Anterior cingulate cortex (tissue), 58 donors: ENCODE results near the gene BAIAP2.

Source experiments
- DNase-seq, 58 donors: peaks; one replicate each; lab custom pipeline; 2025; lab: John Stamatoyannopoulos, UW

Gene BAIAP2

GRCh38 chr17:81048827-81049371, 13.9 kb downstream of the BAIAP2 start:
- no peak for DNase-seq

DNA sequence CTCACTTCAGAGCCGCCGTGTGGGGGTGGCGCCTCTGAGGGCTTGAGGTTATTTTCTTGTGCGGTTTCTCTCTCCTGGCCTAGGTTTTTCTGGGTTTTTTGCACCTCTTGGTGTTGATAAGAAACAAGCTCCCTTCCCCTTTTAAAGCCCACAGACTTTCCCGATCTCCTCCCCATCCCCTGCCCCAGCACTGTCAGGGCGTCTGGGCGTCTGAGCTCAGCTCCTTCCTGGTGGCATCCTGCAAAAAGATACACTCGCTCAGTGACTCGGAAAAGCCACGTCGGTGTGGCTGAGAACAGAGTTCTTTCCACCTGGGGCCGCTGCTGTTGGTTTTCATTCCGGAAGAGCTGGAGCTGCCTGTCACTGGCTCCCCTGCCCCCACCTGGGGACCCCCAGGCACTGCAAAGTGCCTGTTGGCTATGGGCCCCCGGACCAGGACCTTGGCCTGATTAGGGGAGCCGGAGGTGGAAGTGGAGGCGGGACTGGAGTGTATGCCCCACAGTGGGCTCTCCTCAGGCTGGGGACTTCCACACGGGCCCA, 14.5 kb downstream of the BAIAP2 start:
- DNase-seq = no peak

- DNase-seq = peak in 10 of 58 donors; percentile 26 to 70 (median 50)
Measured at GRCh38 chr17:81049973-81050551, 15.1 kb downstream of the BAIAP2 start.

DNA sequence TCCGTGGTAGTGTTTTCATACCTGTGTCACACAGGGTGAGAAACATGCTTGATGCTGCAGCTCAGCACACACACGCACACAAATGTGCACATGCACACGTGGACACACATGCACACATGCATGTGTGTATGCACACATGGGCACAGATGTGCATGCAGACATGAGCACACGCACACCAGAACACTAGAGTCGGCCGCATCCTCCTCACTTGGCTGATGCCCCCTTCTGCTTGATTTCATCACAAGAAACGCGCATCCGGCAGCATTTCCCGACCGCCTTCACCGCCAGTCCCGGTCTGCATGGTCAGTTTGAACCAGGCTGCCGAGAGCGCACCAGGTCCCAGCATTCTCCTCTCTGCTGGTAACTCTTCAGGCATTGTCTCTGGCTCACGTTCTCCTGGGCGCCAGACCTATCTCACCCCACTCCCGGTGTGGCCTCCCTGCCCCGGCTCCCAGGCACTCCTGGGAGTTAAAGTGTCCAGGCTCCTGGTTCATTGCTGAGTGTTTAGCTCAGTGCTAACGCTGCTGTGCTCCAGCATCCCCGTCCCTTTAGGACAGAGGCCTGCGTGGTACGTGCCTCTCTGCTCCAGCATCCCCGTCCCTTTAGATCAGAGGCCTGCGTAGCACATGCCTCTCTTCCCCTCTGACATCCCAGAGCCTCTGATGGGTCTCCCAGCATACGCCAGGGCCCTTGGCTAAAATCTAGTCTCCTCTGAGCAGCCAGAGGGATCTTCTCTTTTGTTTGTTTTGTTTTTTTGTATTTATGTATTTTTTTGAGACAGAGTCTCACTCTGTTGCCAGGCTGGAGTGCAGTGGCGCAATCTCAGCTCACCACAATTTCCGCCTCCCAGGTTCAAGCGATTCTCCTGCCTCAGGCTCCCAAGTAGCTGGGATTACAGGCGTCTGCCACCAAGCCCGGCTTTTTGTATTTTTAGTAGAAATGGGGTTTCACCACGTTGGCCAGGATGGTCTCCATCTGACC, 16.0 kb downstream of the BAIAP2 start:
- DNase-seq = no peak

DNA sequence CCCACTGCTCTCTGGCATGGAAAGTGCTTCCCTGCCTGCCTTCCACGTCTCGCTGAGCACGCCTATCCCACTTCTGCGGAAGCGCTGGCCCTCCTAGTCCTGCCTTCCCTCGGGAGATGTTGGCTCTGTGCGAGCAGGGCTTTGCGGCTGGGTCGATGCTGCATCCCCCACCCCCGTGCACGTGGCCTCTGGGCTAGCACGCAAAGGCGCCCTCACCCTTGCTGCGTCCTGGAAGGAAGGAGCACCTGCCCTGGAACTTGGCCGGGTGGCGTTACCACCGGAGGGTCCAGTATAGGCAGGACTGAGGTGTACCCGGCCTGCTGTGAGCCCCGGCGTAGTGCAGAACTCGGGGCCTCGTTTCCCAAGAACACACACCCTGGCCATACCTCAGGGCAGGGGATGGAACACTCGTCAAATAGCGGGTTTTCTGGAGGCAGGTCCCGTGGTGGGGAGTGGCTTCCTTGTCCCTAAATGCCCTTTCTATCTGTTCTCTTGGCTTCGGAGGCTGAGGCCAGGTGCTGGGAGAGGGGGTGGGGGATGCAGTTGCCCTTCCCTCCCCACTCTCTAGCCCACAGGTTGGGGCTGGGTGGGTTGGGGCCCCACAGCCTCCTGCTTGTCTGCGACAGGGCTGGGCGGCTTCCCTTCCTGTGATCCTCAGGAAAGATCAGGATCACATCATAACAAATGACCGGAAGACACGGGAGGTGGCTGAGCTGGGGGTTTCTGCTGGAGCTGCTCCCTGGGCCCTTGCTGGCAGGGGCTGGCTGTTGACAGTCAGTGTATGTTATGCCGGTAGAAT, 17.4 kb downstream of the BAIAP2 start:
- DNase-seq = no peak

DNA sequence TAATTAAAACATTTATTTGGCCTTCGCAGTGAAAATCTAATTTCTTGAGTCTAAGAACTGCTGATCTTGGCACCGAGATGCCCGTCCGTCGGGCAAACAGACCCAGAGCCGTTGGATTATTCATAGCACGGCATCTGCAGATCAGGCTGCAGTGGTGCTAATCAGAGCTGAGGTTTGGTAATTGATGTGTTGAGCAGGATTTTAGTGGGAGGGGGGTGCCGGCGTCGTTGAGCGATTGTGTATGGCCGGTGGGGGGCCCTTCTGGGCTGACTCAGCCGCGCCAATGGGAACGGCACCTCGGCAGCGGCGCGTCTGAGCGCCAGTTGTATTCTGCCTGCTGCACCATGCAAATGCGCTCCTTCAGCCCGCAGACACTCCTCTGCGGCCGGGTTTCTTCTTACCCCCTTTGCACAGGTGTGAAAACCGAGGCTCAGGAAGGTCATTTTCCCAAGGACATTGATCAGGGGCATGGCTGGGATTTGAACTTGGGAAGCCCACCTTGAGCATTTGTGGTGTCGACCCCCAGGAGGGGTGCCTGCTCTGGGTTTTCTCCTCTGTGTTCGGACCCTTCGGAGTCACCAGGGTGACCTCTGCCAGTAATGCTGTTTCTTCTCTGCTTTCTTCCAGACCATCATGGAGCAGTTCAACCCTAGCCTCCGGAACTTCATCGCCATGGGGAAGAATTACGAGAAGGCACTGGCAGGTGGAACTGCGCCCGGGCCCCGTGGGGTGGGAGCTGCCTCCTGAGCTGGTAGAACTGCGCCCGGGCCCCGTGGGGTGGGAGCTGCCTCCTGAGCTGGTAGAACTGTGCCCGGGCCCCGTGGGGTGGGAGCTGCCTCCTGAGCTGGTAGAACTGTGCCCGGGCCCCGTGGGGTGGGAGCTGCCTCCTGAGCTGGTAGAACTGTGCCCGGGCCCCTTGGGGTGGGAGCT, 18.4 kb downstream of the BAIAP2 start:
- DNase-seq = peak in 40 of 58 donors; percentile 16 to 85 (median 48)

DNA sequence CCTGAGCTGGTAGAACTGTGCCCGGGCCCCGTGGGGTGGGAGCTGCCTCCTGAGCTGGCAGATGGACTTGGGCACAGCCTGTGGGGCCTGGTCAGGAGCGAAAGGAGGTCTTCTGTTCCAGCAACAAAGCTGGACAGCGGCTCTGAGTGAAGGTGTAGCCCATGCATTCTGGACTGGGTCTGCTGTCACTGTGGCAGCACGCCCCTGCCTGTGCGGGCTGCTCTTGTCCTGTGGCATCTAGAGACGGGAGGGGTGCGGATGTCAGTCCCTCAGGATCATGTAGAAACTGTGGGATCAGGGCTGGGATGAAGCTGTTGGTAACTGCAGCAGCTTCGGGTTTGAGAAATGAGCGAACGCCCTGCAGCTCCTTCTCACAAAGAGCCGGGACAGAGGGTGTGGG, 19.4 kb downstream of the BAIAP2 start:
- no peak for DNase-seq

DNA sequence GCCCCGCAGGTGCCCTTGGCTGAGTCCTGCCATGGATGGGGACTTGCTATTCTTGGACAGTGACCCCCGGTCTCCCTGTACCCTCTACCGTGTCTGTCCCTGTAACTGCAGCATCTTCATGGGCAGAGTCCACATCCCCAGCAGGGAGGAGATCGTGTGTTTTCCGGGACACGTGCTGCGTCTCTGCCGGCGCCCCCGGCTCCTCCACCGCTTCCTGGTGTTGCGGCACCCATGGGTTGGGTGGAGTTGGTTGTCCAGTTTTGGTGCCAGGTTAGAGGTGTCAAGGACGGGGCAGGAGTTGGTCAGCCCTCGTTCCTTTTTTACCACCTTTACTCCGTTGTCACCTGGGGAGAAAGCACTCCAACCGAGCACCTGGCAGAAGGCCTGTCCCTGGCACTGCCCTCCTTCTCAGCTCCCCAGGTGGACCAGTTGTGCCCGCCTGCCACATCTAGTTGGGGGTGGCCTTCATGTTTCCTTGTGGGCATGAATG, 20.0 kb downstream of the BAIAP2 start:
- DNase-seq = no peak

GRCh38 chr17:81056312-81056711, 21.4 kb downstream of the BAIAP2 start:
- no peak for DNase-seq

DNA sequence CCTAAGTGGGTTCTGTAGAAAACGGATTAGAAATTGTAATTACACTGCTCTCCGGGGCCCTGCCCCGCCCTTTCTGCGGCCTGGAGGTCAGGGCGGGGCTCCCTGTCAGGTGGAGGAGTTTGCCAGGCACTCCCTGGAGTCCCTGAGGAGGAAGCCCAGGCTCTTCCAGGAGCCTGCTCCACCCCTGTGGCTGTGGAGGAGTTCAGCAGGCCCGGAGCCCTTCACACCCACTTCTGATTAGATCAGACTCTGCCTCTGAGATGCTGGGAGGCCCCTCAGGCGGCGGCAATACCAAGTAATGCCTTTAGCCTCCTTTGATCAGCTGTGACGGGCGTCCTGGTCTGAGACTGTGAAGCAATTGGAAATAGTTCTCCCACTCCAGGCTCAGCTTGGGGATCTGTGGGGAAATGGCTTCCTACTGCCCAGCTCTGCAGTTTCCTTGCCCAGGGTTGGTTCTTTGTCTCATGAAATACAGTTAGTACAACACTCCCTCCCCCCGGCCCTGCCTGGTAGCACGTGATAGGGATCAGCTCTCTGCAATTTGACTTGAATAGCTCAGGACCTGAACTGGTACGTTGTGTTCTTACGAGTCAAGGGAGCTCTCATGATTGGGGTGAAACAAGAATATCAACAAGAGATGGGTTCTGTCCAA, 22.3 kb downstream of the BAIAP2 start:
- DNase-seq = peak in 33 of 58 donors; percentile 21 to 84 (median 46)

- DNase-seq = no peak
Measured at GRCh38 chr17:81057777-81058176, 22.8 kb downstream of the BAIAP2 start.

DNA sequence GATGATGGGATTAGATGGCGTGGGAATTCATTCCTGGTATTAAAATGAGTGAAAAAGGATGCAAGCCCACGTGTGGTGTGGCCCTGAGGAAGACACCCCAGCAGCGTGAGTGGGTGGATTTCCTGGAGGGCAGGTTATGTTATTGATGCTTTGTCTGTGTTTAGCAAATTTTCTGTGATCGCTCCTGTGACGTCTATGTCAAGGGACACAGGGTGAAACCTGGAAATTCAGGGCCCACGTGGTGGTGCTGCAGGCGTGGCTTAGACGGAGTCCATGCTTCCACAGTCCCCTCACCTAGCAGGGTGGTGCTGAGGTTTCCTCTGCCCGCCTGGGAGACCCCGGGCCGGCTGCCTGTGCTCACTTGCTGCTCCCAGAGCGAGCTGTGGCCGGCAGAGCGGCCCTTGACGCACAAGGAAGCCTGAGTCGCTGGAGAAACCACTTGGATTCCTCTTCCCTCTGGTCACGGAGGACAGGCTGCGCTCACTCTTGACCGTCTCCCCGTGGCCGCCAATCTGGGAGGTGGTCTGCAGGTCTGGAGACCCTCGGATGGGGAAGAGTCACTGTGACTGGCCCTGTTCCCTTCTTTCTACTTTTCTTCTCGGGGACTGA, 23.4 kb downstream of the BAIAP2 start:
- no peak for DNase-seq

DNA sequence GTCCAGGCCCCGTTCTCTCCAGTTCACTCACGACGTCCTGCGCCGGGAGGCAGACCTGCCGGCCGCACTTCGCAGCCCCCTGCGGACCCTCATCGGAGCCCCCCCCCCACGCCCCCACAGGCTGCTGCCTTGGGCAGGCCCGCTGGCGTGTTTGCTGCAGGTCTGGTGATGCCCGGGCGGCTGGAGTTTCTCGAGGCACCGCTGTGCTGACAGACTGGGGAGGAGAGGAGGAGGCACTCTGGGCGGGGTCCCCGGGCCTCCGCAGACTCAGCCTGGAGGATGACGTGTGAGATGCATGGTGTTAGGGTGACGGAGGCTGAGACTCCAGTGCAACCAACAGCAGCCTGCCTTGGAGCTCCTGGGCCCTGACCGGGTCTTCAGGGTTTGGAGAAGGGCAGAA, 24.1 kb downstream of the BAIAP2 start:
- peak in 4 of 58 donors; percentile 32 to 46 (median 33) for DNase-seq

DNA sequence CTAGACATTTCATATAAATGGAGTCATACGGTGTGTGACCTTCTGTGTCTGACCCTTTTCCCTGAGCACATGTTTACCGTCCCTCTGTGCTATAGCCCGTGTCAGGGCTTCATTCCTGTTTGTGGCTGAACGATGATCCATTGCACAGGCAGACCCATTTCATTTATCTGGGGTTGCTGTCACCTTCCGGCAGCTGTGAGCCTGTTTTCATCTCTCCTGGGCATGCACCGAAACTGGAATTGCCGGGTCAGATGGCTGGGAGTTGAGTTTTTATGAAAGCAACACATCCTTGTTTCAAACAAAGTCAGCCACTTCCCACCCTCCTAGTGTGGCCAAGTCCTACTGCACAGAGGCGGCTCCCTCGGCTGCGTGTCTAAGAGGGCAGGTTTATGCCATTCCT, 25.5 kb downstream of the BAIAP2 start:
- no peak for DNase-seq

- DNase-seq = peak in 2 of 58 donors; percentile 7 to 25
Measured at GRCh38 chr17:81061027-81061735, 26.2 kb downstream of the BAIAP2 start.

GRCh38 chr17:81062014-81062780, 27.2 kb downstream of the BAIAP2 start:
- no peak for DNase-seq
